Activated CD8-positive, alpha-beta T cell treated with anti-CD3 and anti-CD28 coated beads for 36 hours (primary cell): Measurements from ENCODE around the gene NAALADL2. TPM values are rescaled to one million over a fixed set of nuclear protein-coding genes. Genes with fewer than 3 reads are reported as not detected.

Experiments
- ATAC-seq: fragments of 200-7000 bp; cut with Tn5 transposase; one replicate; pipeline ENCODE4 v1.10.0; 2021; ENCODE audit warnings: mild to moderate bottlenecking, moderate library complexity
- CTCF ChIA-PET: fragments of 350-600 bp; sonication (Branson Sonifier 250); formaldehyde crosslinking; loops from one replicate; lab custom pipeline; 2021; ENCODE audit warnings: antibody characterized with exemption; lab: Charles Lee
- POLR2A ChIA-PET: fragments of 350-600 bp; sonication (Branson Sonifier 250); formaldehyde crosslinking; loops from one replicate; lab custom pipeline; 2021; ENCODE audit warnings: antibody characterized with exemption; lab: Charles Lee
- DNase-seq: peaks from one replicate; pipeline ENCODE4 v3.0.0-alpha.2; 2020
- H3K27ac Mint-ChIP-seq: one replicate; pipeline ENCODE4 v1.8.0; 2021; ENCODE audit warnings: mild to moderate bottlenecking, mixed read lengths
- H3K27me3 Mint-ChIP-seq: one replicate; pipeline ENCODE4 v1.8.0; 2021; ENCODE audit warnings: mixed read lengths
- H3K36me3 Mint-ChIP-seq: one replicate; pipeline ENCODE4 v1.8.0; 2021; ENCODE audit warnings: low read depth, mixed read lengths
- H3K4me1 Mint-ChIP-seq: one replicate; pipeline ENCODE4 v1.8.0; 2021; ENCODE audit warnings: low read depth, mixed read lengths
- H3K4me3 Mint-ChIP-seq: one replicate; pipeline ENCODE4 v1.8.0; 2021; ENCODE audit warnings: mild to moderate bottlenecking, moderate library complexity, mixed read lengths
- H3K9me3 Mint-ChIP-seq: one replicate; pipeline ENCODE4 v1.8.0; 2021; ENCODE audit warnings: mixed read lengths
- intact Hi-C: fragments of 100-400 bp; cut with micrococcal nuclease; formaldehyde crosslinking; loops from one replicate; pipeline ENCODE4 v1.10.0; 2022
- total RNA-seq, 2 experiments: library from RNA; stranded (reverse); gene quantifications; one replicate each; pipeline ENCODE4 v1.2.3, GENCODE V29; 2021
- TF ChIP-seq, protein P1 (sequence below): fragments of 200-600 bp; IDR thresholded peaks from one replicate; pipeline ENCODE4 v1.8.0; 2022; ENCODE audit warnings: antibody characterized with exemption, mild to moderate bottlenecking

NAALADL2 gene
- total RNA-seq, 2 experiments from 2014 or later, result 0.60 TPM; not detected in 1

- Mint-ChIP-seq H3K27ac (no peak overlapping the region), H3K36me3 (no peaks in the 10 kb centered on the region), H3K27me3 (no peaks in the 10 kb centered on the region), H3K9me3 (peaks cover 2% of the 10 kb centered on the region), H3K4me1 (no peaks in the 10 kb centered on the region), H3K4me3 (no peak overlapping the region)
- POLR2A ChIA-PET, result no interaction called here
- CTCF ChIA-PET, result no interaction called here
- TF ChIP-seq, protein P1, sequence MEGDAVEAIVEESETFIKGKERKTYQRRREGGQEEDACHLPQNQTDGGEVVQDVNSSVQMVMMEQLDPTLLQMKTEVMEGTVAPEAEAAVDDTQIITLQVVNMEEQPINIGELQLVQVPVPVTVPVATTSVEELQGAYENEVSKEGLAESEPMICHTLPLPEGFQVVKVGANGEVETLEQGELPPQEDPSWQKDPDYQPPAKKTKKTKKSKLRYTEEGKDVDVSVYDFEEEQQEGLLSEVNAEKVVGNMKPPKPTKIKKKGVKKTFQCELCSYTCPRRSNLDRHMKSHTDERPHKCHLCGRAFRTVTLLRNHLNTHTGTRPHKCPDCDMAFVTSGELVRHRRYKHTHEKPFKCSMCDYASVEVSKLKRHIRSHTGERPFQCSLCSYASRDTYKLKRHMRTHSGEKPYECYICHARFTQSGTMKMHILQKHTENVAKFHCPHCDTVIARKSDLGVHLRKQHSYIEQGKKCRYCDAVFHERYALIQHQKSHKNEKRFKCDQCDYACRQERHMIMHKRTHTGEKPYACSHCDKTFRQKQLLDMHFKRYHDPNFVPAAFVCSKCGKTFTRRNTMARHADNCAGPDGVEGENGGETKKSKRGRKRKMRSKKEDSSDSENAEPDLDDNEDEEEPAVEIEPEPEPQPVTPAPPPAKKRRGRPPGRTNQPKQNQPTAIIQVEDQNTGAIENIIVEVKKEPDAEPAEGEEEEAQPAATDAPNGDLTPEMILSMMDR, result no peak
- intact Hi-C loops, result no loop called here
- ATAC-seq (no peak), DNase-seq (no peak)
Measured at GRCh38 chr3:175215833-175216232, 356.7 kb downstream of the NAALADL2 start.

GRCh38 chr3:175222356-175222755, 363.2 kb downstream of the NAALADL2 start:
- no peaks in the 10 kb centered on the region for H3K36me3 Mint-ChIP-seq
- no peak overlapping the region for H3K27ac Mint-ChIP-seq
- intact Hi-C loops, result no loop called here
- H3K4me1 Mint-ChIP-seq, result no peaks in the 10 kb centered on the region
- ChIA-PET CTCF (no interaction called here), POLR2A (no interaction called here)
- ATAC-seq, result no peak
- H3K9me3 Mint-ChIP-seq, result no peaks in the 10 kb centered on the region
- no peak overlapping the region for H3K4me3 Mint-ChIP-seq
- no peaks in the 10 kb centered on the region for H3K27me3 Mint-ChIP-seq
- TF ChIP-seq, protein P1, result no peak
- DNase-seq, result no peak

- H3K36me3 Mint-ChIP-seq, result no peaks in the 10 kb centered on the region
- TF ChIP-seq, protein P1, result no peak
- H3K27me3 Mint-ChIP-seq, result no peaks in the 10 kb centered on the region
- H3K4me1 Mint-ChIP-seq, result no peaks in the 10 kb centered on the region
- H3K9me3 Mint-ChIP-seq, result no peaks in the 10 kb centered on the region
- DNase-seq (no peak), ATAC-seq (no peak)
- ChIA-PET CTCF (interaction anchor here (0.9 kb wide), 1 partner anchor 19 kb away, joined by 3 read pairs; no protein-coding TSS in a partner anchor), POLR2A (no interaction called here)
- intact Hi-C loops, result no loop called here
- no peak overlapping the region for H3K4me3 Mint-ChIP-seq
- no peak overlapping the region for H3K27ac Mint-ChIP-seq
Measured at GRCh38 chr3:175224051-175224450, 364.9 kb downstream of the NAALADL2 start.

DNA sequence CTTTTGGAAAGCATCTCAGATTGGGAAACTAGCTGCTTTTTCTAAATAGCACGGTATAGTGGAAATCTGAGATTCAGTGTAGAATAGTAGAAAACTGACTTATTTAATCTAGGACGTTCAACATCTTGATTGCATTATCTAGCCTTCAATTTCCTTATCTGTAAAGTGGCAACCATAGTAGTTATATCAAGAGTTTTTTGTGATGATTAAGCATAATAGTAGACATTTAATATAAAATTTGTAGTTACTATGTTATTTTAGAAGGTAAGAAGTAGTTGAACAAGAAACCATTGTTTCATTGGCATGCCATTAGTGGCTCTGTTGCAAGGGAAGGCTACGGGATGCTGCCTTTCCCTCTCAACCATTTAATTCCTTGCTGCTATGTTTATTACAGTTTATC, 367.3 kb downstream of the NAALADL2 start:
- POLR2A ChIA-PET, result no interaction called here
- TF ChIP-seq, protein P1, result no peak
- Mint-ChIP-seq H3K27ac (no peak overlapping the region), H3K9me3 (no peaks in the 10 kb centered on the region), H3K4me3 (no peak overlapping the region), H3K4me1 (no peaks in the 10 kb centered on the region), H3K27me3 (no peaks in the 10 kb centered on the region), H3K36me3 (no peaks in the 10 kb centered on the region)
- ATAC-seq (no peak), DNase-seq (no peak)
- intact Hi-C loops, result no loop called here
- CTCF ChIA-PET, result no interaction called here

GRCh38 chr3:175227126-175227525, 368.0 kb downstream of the NAALADL2 start:
- TF ChIP-seq, protein P1, result no peak
- H3K36me3 Mint-ChIP-seq, result no peaks in the 10 kb centered on the region
- no peak overlapping the region for H3K4me3 Mint-ChIP-seq
- intact Hi-C loops, result no loop called here
- H3K4me1 Mint-ChIP-seq, result no peaks in the 10 kb centered on the region
- no peak overlapping the region for H3K27ac Mint-ChIP-seq
- ChIA-PET POLR2A (no interaction called here), CTCF (no interaction called here)
- ATAC-seq, result no peak
- no peak for DNase-seq
- no peaks in the 10 kb centered on the region for H3K9me3 Mint-ChIP-seq
- no peaks in the 10 kb centered on the region for H3K27me3 Mint-ChIP-seq
